HFFc6 (cell line): ENCODE measurements around the gene TMEM39A. TPM values are rescaled to one million over a fixed set of nuclear protein-coding genes. Genes with fewer than 3 reads are reported as not detected.

Experiments
- DNase-seq: peaks from one replicate; pipeline ENCODE4 v3.0.0-alpha.2; 2018
- H3K27ac Mint-ChIP-seq: 2 replicates; pipeline ENCODE4 v1.8.0; 2020; ENCODE audit warnings: mild to moderate bottlenecking, mixed read lengths
- H3K27me3 Mint-ChIP-seq: 2 replicates; pipeline ENCODE4 v1.8.0; 2021; ENCODE audit warnings: mild to moderate bottlenecking, moderate library complexity, mixed read lengths; ENCODE audit not compliant: insufficient read depth
- H3K36me3 Mint-ChIP-seq: 2 replicates; pipeline ENCODE4 v1.8.0; 2021; ENCODE audit warnings: low read depth, mixed read lengths
- H3K4me1 Mint-ChIP-seq: 2 replicates; pipeline ENCODE4 v1.8.0; 2020; ENCODE audit warnings: low read depth, mixed read lengths
- H3K4me3 Mint-ChIP-seq: 2 replicates; pipeline ENCODE4 v1.8.0; 2020; ENCODE audit warnings: mild to moderate bottlenecking, moderate library complexity, mixed read lengths
- H3K9me3 Mint-ChIP-seq: 2 replicates; pipeline ENCODE4 v1.8.0; 2020; ENCODE audit warnings: mild to moderate bottlenecking, mixed read lengths
- total RNA-seq, 6 experiments: library from RNA; stranded (reverse); fragmentation: NEBNext Ultra II Directional; extraction: Animal tissue kit (Norgen Biotek cat#: 25700); gene quantifications; 2 replicates in 1 of 6; 3 replicates in 5 of 6; pipeline ENCODE4 v1.2.3, GENCODE V29; 2021
- TF ChIP-seq, protein P1 (sequence below): fragments of 200-600 bp; sonication (generic); IDR thresholded peaks from 2 replicates; pipeline ENCODE4 v1.5.0; 2021; ENCODE audit warnings: antibody characterized with exemption, mild to moderate bottlenecking

Gene TMEM39A
- total RNA-seq, 6 experiments from 2014 or later = 47.3 to 58.8 (median 55.5) TPM

GRCh38 chr3:119453822-119454221 lies 9.6 kb downstream of the TMEM39A start:
- H3K9me3 Mint-ChIP-seq = no peaks in the 10 kb centered on the region
- TF ChIP-seq, protein P1, sequence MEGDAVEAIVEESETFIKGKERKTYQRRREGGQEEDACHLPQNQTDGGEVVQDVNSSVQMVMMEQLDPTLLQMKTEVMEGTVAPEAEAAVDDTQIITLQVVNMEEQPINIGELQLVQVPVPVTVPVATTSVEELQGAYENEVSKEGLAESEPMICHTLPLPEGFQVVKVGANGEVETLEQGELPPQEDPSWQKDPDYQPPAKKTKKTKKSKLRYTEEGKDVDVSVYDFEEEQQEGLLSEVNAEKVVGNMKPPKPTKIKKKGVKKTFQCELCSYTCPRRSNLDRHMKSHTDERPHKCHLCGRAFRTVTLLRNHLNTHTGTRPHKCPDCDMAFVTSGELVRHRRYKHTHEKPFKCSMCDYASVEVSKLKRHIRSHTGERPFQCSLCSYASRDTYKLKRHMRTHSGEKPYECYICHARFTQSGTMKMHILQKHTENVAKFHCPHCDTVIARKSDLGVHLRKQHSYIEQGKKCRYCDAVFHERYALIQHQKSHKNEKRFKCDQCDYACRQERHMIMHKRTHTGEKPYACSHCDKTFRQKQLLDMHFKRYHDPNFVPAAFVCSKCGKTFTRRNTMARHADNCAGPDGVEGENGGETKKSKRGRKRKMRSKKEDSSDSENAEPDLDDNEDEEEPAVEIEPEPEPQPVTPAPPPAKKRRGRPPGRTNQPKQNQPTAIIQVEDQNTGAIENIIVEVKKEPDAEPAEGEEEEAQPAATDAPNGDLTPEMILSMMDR = no peak
- no peak overlapping the region for H3K27ac Mint-ChIP-seq
- no peaks in the 10 kb centered on the region; the same call in 1 of the 2 replicates for H3K27me3 Mint-ChIP-seq
- no peak overlapping the region for H3K4me3 Mint-ChIP-seq
- DNase-seq = no peak
- H3K4me1 Mint-ChIP-seq = peaks cover 6% of the 10 kb centered on the region; the same call in 1 of the 2 replicates
- peaks cover 40% of the 10 kb centered on the region for H3K36me3 Mint-ChIP-seq

DNA sequence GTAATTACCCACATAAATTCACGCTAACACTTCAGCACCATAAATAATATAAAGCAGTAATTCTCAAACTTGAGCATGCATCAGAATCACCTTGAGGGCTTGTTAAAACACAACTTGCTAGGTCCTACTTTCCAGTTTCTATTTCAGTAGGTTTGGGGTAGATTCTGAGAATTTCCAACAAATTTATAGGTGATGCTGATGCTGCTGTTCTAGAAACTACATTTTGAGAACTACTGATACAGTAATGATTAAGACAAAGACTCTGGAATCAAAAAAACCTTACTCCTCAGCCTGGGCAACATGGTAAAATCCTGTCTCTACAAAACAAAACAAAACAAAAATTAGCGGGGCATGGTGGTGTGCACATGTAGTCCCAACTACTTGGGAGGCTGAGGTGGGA lies 18.8 kb downstream of the TMEM39A start:
- no peak for DNase-seq
- TF ChIP-seq, protein P1 = no peak
- Mint-ChIP-seq H3K36me3 (peaks cover 56% of the 10 kb centered on the region), H3K9me3 (no peaks in the 10 kb centered on the region), H3K4me3 (no peak overlapping the region), H3K27ac (no peak overlapping the region), H3K4me1 (no peaks in the 10 kb centered on the region), H3K27me3 (no peaks in the 10 kb centered on the region)

DNA sequence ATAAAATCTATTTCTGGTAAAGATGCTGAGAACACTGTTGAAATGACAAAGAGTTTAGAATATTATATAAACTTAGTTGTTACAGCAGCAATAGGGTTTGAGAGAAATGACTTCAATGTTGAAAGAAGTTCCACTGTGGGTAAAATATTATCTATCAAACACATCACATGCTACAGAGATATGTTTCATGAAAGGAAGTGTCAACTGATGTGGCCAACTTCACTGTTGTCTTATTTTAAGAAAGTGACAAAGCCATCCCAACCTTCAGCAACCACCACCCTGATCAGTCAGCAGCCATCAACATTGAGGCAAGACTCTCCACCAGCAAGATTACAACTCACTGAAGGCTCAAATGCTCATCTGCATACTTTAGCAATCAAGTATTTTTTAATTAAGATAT lies 20.2 kb downstream of the TMEM39A start:
- H3K9me3 Mint-ChIP-seq = no peaks in the 10 kb centered on the region
- H3K4me1 Mint-ChIP-seq = no peaks in the 10 kb centered on the region
- H3K27ac Mint-ChIP-seq = no peak overlapping the region
- no peaks in the 10 kb centered on the region for H3K27me3 Mint-ChIP-seq
- H3K4me3 Mint-ChIP-seq = no peak overlapping the region
- H3K36me3 Mint-ChIP-seq = peaks cover 56% of the 10 kb centered on the region
- DNase-seq = no peak
- TF ChIP-seq, protein P1 = no peak

DNA sequence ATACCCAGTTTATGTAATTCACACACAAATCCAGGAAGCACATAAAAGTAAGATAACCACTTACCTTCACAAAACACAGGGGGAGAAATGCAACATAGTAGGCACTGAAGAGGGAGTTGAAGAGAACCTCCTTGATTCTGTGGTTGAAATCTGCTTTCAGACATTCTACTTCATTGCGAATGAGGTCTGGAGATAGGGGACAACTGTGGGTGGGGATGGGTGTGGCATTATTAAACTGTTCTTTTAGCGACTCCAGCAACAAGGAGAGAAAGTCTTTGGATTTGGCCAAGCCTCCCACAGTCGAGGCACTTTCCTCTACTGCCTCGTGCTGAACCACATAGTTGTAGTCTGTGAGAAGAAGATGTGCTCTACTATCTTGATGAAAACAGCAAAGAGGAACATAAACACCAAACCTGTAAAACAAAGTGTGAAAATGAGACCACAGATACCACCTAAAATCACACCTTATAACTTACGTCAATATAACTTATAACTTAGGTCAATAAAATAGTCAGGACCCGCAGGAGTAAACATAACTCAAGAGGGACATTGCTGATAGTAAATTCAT lies 25.6 kb downstream of the TMEM39A start:
- DNase-seq = no peak
- TF ChIP-seq, protein P1 = no peak
- H3K36me3 Mint-ChIP-seq = peaks cover 55% of the 10 kb centered on the region
- no peaks in the 10 kb centered on the region for H3K9me3 Mint-ChIP-seq
- H3K27me3 Mint-ChIP-seq = no peaks in the 10 kb centered on the region
- no peak overlapping the region for H3K27ac Mint-ChIP-seq
- peaks cover 17% of the 10 kb centered on the region for H3K4me1 Mint-ChIP-seq
- H3K4me3 Mint-ChIP-seq = no peak overlapping the region

- Mint-ChIP-seq H3K9me3 (no peaks in the 10 kb centered on the region), H3K27ac (no peak overlapping the region), H3K4me3 (no peak overlapping the region), H3K36me3 (peaks cover 51% of the 10 kb centered on the region), H3K27me3 (no peaks in the 10 kb centered on the region), H3K4me1 (peaks cover 22% of the 10 kb centered on the region)
- TF ChIP-seq, protein P1 = no peak
- no peak for DNase-seq
These were observed 26.4 kb downstream of the TMEM39A start for GRCh38 chr3:119436977-119437376.
